ENCODE data around the gene GSC2. TPM values are rescaled to one million over a fixed set of nuclear protein-coding genes. Genes with fewer than 3 reads are reported as not detected.

The GSC2 gene
- total RNA-seq, 1 donor from 2014 or later: not detected

DNA sequence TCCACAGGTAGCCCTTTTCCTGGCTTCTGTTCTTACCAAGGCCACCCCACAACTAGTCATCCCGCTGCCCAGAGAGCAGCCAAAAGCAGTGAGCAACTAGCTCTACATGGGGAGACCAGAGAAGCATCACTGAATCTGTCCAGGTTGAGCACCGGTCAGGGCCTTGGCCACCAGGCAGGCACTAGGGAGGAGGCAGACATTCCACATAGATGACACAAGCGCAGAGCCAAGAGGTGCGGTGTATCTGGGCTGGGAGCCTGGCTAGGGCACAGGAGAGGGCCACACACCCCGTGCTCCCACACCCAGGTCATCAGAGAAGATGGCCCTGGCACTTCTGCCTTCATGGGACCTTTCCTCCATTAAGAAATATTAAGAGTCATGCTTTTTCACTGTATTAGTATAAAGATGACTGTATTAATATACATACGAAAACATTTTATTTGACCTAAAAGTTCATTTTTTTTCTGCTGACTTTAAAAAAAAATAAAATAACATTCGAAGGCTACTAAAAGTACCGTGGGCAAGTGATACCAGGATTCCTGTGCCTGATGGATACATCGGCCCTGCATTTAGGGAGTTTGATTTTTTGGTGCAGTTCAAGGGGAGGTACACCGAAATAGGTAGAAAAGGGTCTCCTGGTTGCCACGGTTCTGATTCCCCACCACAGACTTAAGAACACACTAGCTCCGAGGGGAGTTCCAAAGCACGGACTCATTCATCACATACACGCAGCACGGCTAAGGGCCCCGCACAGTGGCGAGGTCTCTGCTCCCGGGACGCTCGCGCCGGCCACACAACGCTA is 29.1 kb downstream of the GSC2 start:
- H3K27ac Mint-ChIP-seq (ENCODE audit: unreplicated experiment): peak overlapping the region; percentile 72
- peaks cover 14% of the 10 kb centered on the region for H3K4me1 Mint-ChIP-seq (ENCODE audit: low read depth, unreplicated experiment)
- peak overlapping the region; percentile 96 for H3K4me3 Mint-ChIP-seq (ENCODE audit: unreplicated experiment)
- no peaks in the 10 kb centered on the region for H3K9me3 Mint-ChIP-seq (ENCODE audit: unreplicated experiment)
- peaks cover 58% of the 10 kb centered on the region for H3K79me2 ChIP-seq (ENCODE audit: insufficient read depth, low read length)
- H3K4me2 ChIP-seq (ENCODE audit: low read length): peak overlapping the region; percentile 88
- H3K4me1 ChIP-seq (ENCODE audit: insufficient read depth, low read length): peaks cover 12% of the 10 kb centered on the region
- no peaks in the 10 kb centered on the region for H3K36me3 ChIP-seq (ENCODE audit: insufficient read depth, low read length)
- peak; percentile 5 for FAIRE-seq
- no peaks in the 10 kb centered on the region for H3K9me3 ChIP-seq (ENCODE audit: insufficient read depth, low read depth, low read length)
- TF ChIP-seq, protein P1, sequence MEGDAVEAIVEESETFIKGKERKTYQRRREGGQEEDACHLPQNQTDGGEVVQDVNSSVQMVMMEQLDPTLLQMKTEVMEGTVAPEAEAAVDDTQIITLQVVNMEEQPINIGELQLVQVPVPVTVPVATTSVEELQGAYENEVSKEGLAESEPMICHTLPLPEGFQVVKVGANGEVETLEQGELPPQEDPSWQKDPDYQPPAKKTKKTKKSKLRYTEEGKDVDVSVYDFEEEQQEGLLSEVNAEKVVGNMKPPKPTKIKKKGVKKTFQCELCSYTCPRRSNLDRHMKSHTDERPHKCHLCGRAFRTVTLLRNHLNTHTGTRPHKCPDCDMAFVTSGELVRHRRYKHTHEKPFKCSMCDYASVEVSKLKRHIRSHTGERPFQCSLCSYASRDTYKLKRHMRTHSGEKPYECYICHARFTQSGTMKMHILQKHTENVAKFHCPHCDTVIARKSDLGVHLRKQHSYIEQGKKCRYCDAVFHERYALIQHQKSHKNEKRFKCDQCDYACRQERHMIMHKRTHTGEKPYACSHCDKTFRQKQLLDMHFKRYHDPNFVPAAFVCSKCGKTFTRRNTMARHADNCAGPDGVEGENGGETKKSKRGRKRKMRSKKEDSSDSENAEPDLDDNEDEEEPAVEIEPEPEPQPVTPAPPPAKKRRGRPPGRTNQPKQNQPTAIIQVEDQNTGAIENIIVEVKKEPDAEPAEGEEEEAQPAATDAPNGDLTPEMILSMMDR (IDR thresholded peaks at IDR 0.05; ENCODE audit: insufficient read depth, low read depth, low read length): no peak
- TF ChIP-seq EZH2 (IDR thresholded peaks at IDR 0.05; ENCODE audit: insufficient read depth, low read length): no peak
- H3K27ac ChIP-seq (ENCODE audit: low read depth, low read length): peak overlapping the region; percentile 25
- peak overlapping the region; percentile 54 for H2AFZ ChIP-seq (ENCODE audit: low read depth, low read length)
- H3K27me3 ChIP-seq (ENCODE audit: insufficient read depth, low read length): no peaks in the 10 kb centered on the region
- H3K4me3 ChIP-seq (ENCODE audit: insufficient read depth, low read depth, low read length): peak overlapping the region; percentile 79
- DNase-seq (ENCODE audit: low read depth): peak; percentile 49
- H4K20me1 ChIP-seq (ENCODE audit: insufficient read depth, low read length): peaks cover 56% of the 10 kb centered on the region
- H3K27me3 Mint-ChIP-seq (ENCODE audit: low read depth, unreplicated experiment): peaks cover 12% of the 10 kb centered on the region
- peak overlapping the region; percentile 91 for H3K9ac ChIP-seq (ENCODE audit: low read length)
- H3K36me3 Mint-ChIP-seq (ENCODE audit: low read depth, unreplicated experiment): peaks cover 2% of the 10 kb centered on the region

DNA sequence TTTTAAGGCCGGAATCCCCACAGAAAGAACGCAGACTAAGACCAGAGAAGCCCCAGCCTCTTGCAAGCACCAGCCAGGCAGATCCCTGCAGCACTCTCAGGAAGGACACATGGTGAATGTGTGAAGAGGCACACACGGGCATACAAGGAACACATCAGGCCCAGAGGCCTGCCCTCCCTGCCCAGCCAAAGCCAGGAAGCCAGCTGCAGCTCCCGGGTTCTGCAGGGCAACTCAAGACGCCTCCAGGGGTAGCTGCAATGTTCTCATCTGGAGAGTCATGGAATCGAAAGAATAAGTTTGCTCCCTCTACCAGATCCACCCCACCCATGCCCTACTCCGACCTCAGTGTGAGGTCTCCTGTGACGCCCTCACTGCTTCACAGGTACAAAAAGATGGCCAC is 30.1 kb downstream of the GSC2 start:
- Histone ChIP-seq H3K79me2 (ENCODE audit: insufficient read depth, low read length) (peaks cover 69% of the 10 kb centered on the region), H2AFZ (ENCODE audit: low read depth, low read length) (no peak overlapping the region), H3K9ac (ENCODE audit: low read length) (no peak overlapping the region), H3K9me3 (ENCODE audit: insufficient read depth, low read depth, low read length) (no peaks in the 10 kb centered on the region), H4K20me1 (ENCODE audit: insufficient read depth, low read length) (peaks cover 66% of the 10 kb centered on the region), H3K4me2 (ENCODE audit: low read length) (peak overlapping the region; percentile 88), H3K4me1 (ENCODE audit: insufficient read depth, low read length) (peaks cover 12% of the 10 kb centered on the region), H3K27me3 (ENCODE audit: insufficient read depth, low read length) (no peaks in the 10 kb centered on the region), H3K36me3 (ENCODE audit: insufficient read depth, low read length) (no peaks in the 10 kb centered on the region), H3K4me3 (ENCODE audit: insufficient read depth, low read depth, low read length) (no peak overlapping the region), H3K27ac (ENCODE audit: low read depth, low read length) (no peak overlapping the region)
- Mint-ChIP-seq H3K27ac (ENCODE audit: unreplicated experiment) (no peak overlapping the region), H3K4me1 (ENCODE audit: low read depth, unreplicated experiment) (peaks cover 17% of the 10 kb centered on the region), H3K27me3 (ENCODE audit: low read depth, unreplicated experiment) (peaks cover 4% of the 10 kb centered on the region), H3K9me3 (ENCODE audit: unreplicated experiment) (no peaks in the 10 kb centered on the region), H3K4me3 (ENCODE audit: unreplicated experiment) (peak overlapping the region; percentile 96), H3K36me3 (ENCODE audit: low read depth, unreplicated experiment) (peaks cover 2% of the 10 kb centered on the region)
- DNase-seq (ENCODE audit: low read depth) (no peak), FAIRE-seq (no peak)
- TF ChIP-seq, protein P1 (IDR thresholded peaks at IDR 0.05; ENCODE audit: insufficient read depth, low read depth, low read length): no peak
- TF ChIP-seq EZH2 (IDR thresholded peaks at IDR 0.05; ENCODE audit: insufficient read depth, low read length): no peak

DNA sequence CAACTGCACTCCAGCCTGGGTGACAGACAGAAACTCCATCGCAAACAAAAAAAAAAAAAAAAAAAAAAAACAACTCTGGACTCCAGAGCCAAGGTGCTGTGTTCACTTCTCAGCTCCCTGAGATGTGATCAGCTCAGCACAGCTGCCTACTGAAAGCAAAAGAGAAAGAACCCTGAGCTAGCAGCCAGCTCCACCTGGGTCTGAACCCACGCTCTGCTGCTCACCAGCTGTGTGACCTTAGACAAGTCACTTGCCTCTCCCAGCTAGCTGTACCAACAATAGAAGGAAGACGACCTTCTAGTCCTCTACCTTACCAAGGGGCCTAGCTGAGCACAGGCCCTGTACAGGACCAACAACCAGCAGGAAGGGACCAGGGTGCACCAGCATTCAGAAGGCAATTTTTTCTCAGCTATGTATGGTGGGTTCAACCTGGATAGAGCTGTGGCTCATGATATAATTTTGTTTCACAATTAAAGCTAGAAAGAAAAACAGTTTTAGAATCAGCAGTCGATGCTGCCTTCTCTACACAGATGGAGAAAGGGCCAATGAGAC is 31.7 kb downstream of the GSC2 start:
- no peaks in the 10 kb centered on the region for H3K9me3 Mint-ChIP-seq (ENCODE audit: unreplicated experiment)
- peaks cover 83% of the 10 kb centered on the region for H3K79me2 ChIP-seq (ENCODE audit: insufficient read depth, low read length)

More for the DNA sequence above, 31.7 kb downstream of the GSC2 start:
- H2AFZ ChIP-seq (ENCODE audit: low read depth, low read length): no peak overlapping the region
- Mint-ChIP-seq H3K4me1 (ENCODE audit: low read depth, unreplicated experiment) (peaks cover 17% of the 10 kb centered on the region), H3K36me3 (ENCODE audit: low read depth, unreplicated experiment) (peaks cover 2% of the 10 kb centered on the region), H3K4me3 (ENCODE audit: unreplicated experiment) (no peak overlapping the region), H3K27ac (ENCODE audit: unreplicated experiment) (no peak overlapping the region), H3K27me3 (ENCODE audit: low read depth, unreplicated experiment) (no peaks in the 10 kb centered on the region)
- DNase-seq (ENCODE audit: low read depth) (no peak), FAIRE-seq (no peak)
- no peaks in the 10 kb centered on the region for H3K36me3 ChIP-seq (ENCODE audit: insufficient read depth, low read length)
- no peak overlapping the region for H3K4me3 ChIP-seq (ENCODE audit: insufficient read depth, low read depth, low read length)
- H4K20me1 ChIP-seq (ENCODE audit: insufficient read depth, low read length): peaks cover 82% of the 10 kb centered on the region
- no peaks in the 10 kb centered on the region for H3K9me3 ChIP-seq (ENCODE audit: insufficient read depth, low read depth, low read length)
- H3K9ac ChIP-seq (ENCODE audit: low read length): no peak overlapping the region
- TF ChIP-seq, protein P1 (IDR thresholded peaks at IDR 0.05; ENCODE audit: insufficient read depth, low read depth, low read length): no peak
- TF ChIP-seq EZH2 (IDR thresholded peaks at IDR 0.05; ENCODE audit: insufficient read depth, low read length): no peak
- peaks cover 12% of the 10 kb centered on the region for H3K4me1 ChIP-seq (ENCODE audit: insufficient read depth, low read length)
- H3K27me3 ChIP-seq (ENCODE audit: insufficient read depth, low read length): no peaks in the 10 kb centered on the region
- H3K4me2 ChIP-seq (ENCODE audit: low read length): no peak overlapping the region
- no peak overlapping the region for H3K27ac ChIP-seq (ENCODE audit: low read depth, low read length)
